ENCODE measurements around the gene QARS1.

Gene QARS1

DNA sequence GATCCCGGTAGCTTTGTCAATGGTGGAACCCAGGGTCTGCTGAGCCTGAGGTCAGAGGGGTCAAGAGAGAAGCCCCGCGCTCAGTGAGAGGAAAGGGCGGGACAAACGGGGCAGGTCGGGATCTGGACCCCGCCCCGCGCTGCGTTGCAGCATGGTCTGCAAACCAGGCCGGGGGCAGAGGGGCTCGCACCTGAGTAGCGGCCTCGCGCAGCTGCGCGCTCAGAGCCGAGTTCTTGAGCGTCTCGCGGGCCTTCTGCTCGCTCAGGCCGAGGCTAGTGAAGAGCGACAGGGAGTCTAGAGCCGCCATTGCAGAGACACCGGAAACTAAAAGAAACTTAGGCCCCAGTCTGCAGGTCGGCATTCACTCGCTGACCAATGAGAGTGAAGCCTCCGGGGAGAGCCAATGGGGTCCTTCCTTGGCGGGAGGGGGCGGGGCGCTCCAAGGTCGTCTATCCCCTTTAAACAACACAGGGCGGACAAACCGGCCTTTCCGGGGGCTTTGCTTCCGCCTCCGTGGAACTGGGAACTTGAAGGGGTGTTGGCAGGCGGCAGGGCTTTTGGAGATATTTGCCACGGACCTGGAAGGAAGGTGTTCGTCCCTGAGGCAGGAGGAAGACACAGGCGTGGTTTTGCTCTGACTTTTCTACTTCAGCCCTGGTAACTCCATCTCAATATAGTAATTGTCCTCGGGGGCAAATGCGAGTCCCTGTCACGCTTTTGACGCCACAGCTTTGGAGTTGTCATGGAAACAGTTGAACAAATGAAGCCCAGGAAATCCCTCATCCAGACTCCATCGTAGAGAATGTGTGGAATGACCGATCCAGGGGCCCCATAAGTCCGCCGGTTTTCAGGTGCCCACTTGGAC lies at the start of gene QARS1:
TSS of gene QARS1 (minus strand) at position 331 of the 865 bp plus-strand sequence. CDS start at position 307, 24 bp downstream.
- in situ Hi-C loops (cut with MboI; ENCODE audit: low pct_unique_long_range_greater_than_20kb, low sequenced_read_pairs) = no loop called here
- peak; percentile 94 for DNase-seq

DNA sequence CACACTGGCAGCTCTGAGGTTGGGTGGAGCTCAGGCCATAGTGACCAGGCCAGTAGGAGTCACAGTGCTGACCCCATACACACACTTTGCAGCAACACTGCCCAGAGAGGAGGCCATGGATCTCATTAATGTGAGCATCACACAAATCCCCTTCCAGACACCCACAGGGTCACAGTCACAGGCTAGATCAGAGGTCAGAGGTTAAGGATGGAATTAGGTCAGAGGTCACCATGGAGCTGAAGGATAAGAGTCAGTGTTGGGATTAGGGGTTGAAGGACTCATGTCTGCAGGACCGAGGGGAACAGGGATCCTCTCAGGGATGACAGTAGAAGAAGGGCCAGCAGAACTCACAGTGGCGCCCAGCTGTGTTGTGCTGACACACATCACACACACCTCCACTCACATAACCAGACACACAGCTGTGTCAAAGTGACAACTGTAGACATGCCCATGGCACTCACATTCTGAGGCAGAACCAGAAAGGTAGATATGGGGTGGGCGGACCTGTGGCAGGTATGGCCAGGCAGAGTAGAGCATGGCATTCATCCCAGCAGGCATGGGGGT lies 48.9 kb upstream of the QARS1 start:
- DNase-seq = no peak
- in situ Hi-C loops (cut with MboI; ENCODE audit: low pct_unique_long_range_greater_than_20kb, low sequenced_read_pairs) = no loop called here

DNA sequence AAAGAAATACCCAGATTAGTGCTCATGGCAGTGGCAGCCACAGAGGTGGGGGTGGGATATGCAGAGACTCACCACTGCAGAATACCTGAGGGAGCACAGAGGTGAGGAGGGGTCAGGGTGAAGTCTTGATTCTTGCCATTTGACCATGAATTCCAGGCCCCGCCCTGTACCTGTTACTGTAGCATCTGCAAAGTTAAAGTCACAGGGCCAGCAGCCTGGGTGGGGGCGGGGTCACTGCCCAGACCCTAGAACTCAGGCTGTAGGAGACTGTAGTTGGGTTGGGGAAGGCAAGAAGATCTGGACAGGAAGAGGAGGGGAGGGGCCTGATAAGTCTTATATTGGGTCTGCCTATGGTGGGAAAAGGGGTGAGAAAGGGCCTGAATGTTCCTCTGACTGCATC lies 47.1 kb upstream of the QARS1 start:
- in situ Hi-C loops (cut with MboI; ENCODE audit: low pct_unique_long_range_greater_than_20kb, low sequenced_read_pairs) = no loop called here
- DNase-seq = no peak

DNA sequence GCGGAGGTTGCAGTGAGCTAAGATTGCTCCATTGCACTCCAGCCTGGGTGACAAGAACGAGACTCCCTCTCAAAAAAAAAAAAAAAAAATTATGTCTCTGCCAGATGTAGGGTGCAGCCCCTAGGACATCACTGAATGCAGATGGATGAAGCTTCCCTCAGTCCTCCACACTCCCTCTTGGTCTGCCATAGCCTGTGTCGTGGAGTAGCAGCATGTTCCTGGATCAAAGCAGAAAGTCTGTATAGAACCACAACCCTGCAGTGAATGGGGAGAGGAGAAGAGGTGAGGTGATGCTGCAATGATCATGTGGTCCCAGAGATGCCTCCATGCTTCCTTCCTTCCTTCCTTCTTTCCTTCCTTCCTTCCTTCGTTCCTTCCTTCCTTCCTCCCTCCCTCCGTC lies 43.6 kb upstream of the QARS1 start:
- in situ Hi-C loops (cut with MboI; ENCODE audit: low pct_unique_long_range_greater_than_20kb, low sequenced_read_pairs) = no loop called here
- no peak for DNase-seq

DNA sequence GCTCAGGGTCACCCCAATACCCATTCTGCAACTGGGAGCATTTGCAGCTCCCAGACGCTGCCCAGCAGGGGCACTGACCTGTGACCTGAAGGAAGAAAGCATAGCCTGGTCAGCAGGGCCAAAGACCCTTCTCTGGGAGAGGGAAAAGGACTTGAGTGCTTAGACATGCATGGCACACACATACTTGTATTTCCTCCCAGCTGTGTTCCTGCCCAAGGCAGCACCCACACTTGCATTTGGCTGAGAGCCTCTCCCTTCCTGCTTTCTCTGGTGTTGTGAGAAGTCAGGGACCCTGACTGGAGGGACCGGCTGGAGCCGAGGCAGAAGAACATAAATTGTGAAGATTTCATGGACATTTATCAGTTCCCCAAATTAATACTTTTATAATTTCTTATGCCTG lies 35.5 kb upstream of the QARS1 start:
- DNase-seq = no peak
- in situ Hi-C loops (cut with MboI; ENCODE audit: low pct_unique_long_range_greater_than_20kb, low sequenced_read_pairs) = no loop called here

DNA sequence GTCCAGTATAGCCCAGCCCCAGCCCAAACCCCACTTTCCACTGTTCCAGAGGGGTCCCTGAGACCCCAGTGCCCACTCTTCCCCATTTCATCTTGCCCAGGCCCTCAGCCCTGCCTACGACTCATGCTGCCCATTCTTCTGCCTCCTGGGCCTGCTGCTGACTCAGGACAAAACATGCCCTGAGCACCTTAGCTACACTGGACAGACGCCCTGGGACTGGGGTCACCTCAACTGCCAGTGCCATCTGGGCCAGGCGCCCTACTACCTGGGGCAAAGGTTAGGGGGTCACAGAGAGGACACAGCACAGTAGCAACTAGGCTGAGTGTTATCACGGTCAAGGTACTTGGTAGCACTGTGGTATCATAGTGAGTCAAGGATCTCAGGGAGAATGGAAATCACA lies 30.9 kb upstream of the QARS1 start:
- DNase-seq = no peak
- in situ Hi-C loops (cut with MboI; ENCODE audit: low pct_unique_long_range_greater_than_20kb, low sequenced_read_pairs) = no loop called here

DNA sequence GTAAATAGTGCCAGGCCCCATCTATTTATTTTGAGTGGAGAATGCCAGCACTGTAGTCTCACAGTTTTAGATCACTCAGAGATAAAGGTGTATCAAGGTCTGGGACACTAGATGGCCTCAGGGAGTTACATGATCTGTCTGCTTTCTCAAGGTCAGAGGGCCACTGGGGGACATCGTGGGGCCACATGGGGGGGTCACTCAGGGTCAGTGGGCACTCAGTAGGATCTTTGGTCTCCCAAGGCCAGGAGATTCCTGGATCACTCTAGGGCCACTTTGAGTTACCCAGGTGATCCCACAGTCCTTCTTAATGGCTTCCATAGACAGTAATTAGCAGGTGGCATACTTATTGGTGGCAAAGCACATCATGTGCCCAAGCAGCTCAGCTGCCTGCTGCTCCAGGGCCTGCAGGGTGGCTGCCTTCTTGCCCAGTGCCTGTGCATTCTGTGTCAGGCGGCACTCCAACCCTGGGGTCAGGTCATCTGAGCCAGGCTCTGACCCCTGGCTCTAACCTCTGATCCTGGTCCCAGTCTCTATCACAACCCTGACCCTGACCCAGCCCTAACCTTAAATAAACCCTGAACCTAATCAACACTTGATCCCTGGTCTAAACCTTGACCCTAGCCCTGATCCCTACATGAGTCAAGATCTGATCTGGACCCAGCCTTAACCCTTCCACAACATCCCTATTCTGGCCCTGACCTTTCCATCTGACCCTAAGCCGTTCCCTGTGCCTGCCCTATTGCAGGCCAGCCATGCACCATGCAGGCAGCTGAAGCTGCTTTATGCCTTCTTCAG lies 30.1 kb upstream of the QARS1 start:
- in situ Hi-C loops (cut with MboI; ENCODE audit: low pct_unique_long_range_greater_than_20kb, low sequenced_read_pairs) = no loop called here
- DNase-seq = no peak

DNA sequence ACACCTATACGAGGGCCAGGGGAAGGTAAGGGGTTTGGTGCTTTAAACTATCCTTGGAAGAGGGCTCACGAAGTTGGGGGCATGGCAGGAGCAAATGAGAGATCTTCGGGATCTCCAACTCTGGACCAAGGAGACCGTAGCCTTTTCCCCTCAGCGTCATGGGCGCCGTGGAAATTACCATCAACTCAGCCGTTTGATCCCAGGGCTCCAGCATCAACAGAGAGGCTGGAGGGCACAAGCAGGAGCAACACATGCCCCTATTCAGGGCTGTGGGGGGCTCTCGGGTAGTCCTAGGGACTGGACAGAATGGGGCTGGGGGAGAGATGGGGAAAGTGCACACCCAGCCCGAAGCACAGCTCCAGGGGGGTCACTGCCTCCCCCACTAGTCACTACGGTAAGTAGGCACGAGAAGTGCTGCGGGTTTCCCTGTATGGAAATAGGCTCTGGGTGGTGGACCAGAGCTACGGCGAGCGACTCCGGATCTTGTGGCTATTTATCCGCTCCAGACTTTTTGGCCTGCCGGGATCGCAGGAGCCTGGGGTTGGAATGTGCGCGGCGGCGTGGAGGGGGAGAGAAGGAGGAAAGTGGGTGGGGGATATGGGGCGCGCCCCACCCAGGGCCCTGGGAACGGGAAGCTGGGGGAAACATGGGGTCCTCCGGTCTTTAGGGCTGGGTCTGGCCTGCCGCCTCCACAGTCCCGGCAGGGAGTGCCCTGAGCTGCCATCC lies 28.8 kb upstream of the QARS1 start:
- DNase-seq = peak; percentile 80
- in situ Hi-C loops (cut with MboI; ENCODE audit: low pct_unique_long_range_greater_than_20kb, low sequenced_read_pairs) = no loop called here

DNA sequence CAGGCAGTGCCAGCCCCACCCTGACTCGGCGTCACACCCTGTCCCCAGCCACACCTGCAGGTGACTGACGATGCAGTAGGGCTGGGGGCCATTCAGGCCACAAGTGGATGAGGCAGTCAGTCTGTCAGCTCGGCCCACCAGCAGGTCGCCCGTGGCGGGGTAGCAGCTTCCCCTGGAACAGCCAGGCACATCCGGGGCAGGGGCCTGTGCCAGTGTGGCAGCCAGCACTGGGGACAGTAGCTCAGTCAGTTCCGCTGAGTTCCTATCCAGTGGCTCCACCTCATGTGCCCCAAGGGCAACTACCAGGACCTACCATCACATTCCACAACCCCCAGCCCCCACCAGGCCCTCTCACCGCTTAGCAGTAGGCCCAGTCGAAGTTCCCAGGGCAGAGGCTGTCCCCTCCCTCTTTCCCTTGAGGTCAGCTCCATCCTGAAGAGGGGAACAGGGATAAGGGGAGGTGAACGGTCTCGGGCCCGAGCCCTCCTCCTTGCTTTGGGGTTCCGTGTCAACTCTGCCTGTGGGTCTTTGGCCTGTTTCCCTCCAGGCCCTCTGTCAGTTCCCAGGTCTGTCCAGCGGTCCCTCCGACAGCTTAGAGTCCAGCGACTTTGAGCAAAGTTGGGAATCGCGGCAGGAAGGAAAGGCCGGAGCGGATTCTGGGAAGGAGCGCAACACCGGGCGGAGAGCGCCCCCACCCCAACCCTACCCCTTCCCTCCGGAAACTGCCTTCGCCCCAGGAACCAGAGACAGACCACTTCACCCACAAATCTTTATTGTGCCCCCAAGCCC lies 28.1 kb upstream of the QARS1 start, which contains the start of gene LAMB2:
TSS of gene LAMB2 (minus strand) at position 614 of the 789 bp plus-strand sequence. CDS start at position 431, 183 bp downstream.
- no peak for DNase-seq
- in situ Hi-C loops (cut with MboI; ENCODE audit: low pct_unique_long_range_greater_than_20kb, low sequenced_read_pairs) = no loop called here

DNA sequence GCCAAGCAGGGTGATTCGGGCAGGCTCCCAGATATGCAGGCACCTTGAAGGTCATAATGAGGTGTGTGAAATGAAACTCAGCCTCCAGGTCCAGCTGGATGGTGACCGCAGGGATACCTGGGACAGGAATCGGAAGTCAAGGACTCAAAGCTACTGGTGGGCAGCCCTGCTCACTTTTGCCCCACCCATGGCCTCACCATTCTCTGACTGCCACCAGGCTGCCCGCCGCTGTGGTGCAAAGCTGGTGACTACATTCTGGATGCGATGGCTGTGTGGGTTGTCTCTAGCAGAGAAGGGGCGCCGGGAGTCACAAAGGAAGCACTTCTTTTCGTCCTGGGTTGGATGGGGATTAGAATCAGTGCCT lies 27.5 kb upstream of the QARS1 start:
- DNase-seq = no peak
- in situ Hi-C loops (cut with MboI; ENCODE audit: low pct_unique_long_range_greater_than_20kb, low sequenced_read_pairs) = no loop called here

DNA sequence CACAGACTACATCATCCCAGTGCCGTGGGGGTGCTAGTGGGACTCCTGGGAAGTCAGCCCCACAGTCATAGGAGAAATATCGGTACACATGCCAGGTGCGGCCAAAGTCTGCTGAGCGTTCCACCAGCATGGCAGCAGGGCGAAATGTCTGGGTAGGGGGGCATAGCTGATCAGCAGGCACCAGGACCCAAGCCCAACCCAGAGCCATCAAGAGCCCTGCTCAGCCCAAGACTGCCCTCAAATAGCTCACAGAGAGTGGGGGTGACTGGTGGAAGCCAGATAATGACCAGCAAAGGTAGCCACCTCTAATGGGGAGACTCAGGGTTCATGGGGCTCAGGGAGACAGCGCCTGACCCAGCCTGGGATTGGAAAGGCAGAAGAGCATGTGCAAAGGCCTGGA lies 27.0 kb upstream of the QARS1 start:
- no peak for DNase-seq
- in situ Hi-C loops (cut with MboI; ENCODE audit: low pct_unique_long_range_greater_than_20kb, low sequenced_read_pairs) = no loop called here

DNA sequence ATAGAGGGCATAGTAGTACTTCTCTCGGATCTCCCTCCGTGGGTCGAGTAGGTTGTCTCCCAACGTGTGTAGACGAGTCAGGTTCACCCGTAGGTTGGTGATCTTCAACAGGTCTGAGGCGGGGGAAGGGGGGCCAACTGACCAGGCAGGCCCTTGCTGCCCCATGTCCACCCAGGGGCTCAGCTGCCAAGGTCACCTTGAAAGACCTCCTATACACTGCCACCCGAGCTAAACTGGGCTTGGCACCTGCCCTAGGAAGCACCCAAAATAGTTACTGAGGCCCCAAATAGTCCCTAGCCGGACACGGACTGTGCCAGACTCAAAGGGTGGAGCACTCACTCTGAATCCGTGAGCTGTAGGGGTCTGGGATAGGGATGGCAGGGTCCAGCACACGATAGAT lies 26.5 kb upstream of the QARS1 start:
- DNase-seq = no peak
- in situ Hi-C loops (cut with MboI; ENCODE audit: low pct_unique_long_range_greater_than_20kb, low sequenced_read_pairs) = no loop called here

DNA sequence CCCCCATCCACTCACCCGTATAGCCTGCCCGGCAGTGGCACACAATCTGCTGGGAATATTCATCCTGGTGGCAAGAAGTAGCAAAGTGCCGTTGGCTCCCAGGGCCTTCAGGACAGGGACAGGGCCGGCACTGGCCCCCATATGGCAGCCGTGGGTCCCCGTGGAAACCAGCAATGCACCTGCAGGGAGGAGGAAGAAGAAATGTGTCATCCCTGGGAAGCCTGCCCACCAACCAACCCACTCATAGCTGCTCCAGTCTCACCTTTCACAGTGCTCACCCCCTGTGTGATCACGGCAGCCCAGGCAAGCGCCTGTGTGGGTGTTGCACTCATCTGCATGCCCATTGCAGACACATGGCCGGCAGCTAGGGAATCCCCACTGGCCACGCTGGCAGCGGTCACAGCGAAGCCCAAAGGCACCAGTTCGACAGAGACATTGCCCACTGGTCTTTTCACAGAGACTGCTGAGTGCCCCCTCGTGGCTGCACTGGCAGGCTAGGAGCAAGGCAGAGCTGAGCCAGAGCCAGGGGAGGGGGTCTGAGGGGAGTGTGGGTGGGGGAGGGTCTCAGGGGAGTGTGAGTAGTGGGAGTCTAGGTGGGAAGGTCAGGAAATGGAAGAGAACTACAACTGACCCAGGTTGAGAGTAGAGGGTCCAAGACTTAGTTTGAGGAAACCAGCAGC lies 20.6 kb upstream of the QARS1 start:
- DNase-seq = no peak
- in situ Hi-C loops (cut with MboI; ENCODE audit: low pct_unique_long_range_greater_than_20kb, low sequenced_read_pairs) = no loop called here

DNA sequence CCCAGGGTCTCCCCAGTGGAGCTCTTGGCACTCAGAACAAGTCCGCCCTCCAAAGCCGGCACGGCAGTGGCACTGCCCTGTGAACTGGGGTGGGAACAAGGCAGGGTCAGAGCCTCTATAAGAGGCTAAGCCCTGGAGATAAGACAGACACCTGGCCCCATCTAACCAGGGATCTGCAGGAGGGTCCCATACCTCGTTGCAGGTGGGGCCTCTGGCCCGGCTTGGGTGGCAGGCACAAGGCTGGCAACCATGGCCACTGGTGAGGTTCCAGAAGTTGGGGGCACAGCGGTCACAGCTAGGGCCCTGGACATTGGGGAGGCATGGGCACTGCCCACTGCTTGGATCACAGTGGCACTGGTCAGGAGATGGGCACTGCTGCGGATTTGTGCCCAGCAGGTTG lies 19.6 kb upstream of the QARS1 start:
- in situ Hi-C loops (cut with MboI; ENCODE audit: low pct_unique_long_range_greater_than_20kb, low sequenced_read_pairs) = no loop called here
- DNase-seq = no peak

DNA sequence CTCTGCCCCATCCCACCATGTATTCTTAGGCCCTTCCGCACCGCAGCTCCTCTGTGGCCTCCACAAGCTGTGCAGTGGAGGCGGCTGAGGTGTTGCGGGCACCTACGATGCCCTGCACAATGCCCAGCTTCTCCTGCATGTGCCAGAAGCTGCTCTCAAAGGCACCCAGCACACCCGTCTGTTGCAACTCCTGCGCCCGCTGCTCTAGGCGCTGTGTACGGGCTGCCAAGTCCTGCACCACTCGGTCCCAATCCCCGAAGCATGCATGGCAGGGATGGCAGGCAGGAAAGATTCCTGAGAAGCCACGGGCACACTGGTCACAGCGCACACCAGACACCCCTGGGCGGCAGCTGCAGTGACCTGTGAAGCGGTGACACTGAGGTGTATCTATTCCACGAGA lies 19.1 kb upstream of the QARS1 start:
- no peak for DNase-seq
- in situ Hi-C loops (cut with MboI; ENCODE audit: low pct_unique_long_range_greater_than_20kb, low sequenced_read_pairs) = no loop called here

DNA sequence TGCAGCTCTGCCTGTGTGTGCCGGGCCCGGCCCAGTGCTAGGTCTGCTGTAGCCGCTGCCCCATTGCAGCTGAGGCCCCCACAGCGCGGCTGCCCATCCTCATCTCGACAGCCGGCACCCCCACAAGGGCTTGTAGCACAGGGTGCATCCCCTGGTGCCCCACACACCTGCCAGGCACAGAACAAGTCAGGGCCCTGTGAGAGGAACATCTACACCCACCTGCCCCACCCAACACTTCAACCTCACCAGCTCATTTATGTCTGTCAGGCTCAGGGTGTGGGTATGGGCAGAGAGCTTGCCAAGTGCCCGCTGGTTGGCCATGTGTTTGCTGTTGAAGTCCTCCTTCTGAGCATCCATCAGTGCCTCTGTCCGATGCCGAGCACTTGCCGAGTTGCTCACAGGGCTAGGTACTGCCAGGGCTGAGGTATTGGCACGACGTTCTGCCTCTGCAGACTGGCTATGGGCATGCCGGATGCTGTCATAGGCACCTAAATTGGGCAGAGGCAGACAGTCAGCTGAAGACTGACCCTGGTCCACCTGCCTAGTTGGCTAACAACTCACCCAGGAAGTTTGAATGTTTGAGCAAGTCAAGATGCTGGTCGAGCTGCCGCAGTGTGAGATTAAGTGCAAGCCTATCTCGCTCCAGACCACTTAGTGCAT lies 18.5 kb upstream of the QARS1 start:
- no peak for DNase-seq
- in situ Hi-C loops (cut with MboI; ENCODE audit: low pct_unique_long_range_greater_than_20kb, low sequenced_read_pairs) = no loop called here

DNA sequence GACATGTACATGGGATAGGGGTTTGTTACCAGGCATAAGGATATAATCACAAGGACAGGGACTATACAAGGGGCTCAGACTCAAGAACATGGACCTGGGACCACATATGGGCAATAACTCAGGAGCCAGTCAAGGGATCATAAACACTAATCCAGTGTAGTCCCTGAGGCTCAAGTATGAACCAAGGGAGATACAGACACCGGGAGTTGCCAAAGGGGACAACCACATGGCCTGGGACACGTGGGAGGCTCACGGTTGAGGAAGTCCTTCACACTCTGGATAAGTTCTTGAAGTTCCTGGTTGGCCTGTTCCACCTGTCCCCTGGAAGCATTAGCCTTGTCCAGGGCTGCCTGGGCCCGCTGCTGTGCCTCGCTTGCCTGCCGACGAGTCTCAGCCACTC lies 17.9 kb upstream of the QARS1 start:
- DNase-seq = no peak
- in situ Hi-C loops (cut with MboI; ENCODE audit: low pct_unique_long_range_greater_than_20kb, low sequenced_read_pairs) = no loop called here

DNA sequence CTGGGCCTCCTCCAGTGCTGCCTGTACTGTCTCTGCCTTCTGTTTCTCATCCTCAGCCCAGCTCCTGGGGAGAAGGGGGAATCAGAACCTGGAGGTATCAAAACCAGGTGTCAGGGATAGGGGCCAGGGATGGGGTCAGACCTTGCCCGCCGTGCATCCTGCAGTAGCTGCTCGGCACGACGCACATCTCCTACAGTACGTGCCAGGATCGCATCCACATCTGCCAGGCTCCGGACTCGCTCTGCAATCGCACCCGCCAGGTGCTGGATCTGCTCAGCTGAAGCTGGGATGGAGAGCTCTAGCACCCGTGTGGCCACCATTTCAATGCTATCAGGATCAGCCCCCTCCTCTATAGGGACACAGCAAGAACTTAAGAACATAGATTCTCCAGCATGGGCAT lies 17.5 kb upstream of the QARS1 start:
- in situ Hi-C loops (cut with MboI; ENCODE audit: low pct_unique_long_range_greater_than_20kb, low sequenced_read_pairs) = no loop called here
- DNase-seq = no peak
